ENCODE results near the gene DSE. TPM values are rescaled to one million over a fixed set of nuclear protein-coding genes. Genes with fewer than 3 reads are reported as not detected.

The DSE gene
- total RNA-seq, 4 donors from 2014 or later, result 22.2 to 32.8 (median 30.5) TPM

DNA sequence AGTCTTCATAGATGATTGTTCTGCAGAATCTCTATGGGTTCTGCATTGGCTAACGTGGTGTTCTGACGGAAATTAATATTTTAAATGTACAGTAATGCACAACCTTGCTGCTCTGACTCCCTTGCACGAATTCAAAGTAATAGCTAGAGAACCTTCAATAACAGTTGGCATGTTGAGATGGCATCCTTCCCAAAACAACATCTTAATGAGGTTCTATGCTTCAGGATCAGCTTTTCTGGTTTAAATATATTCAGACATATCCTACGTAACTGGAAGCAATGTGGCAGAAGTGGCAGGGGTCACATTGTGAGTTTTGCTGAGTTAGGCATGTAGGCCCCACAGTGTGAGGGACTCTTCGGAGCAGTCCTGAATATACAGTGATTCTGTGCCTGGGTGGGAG lies 25.7 kb downstream of the DSE start:
- WGBS, 2 donors, result 87 to 89% methylated on average over 5 of the region's 5 CpGs
- H3K9me3 ChIP-seq, result no peaks in the 10 kb centered on the region
- H3K27ac ChIP-seq, result no peak overlapping the region
- H3K27me3 ChIP-seq, result no peaks in the 10 kb centered on the region
- DNase-seq, result no peak
- no peak overlapping the region for H3K4me3 ChIP-seq (replicated peaks in 1 of 3)
- H3K36me3 ChIP-seq, result no peaks in the 10 kb centered on the region
- no peak for TF ChIP-seq POLR2A (IDR thresholded peaks at IDR 0.05)
- TF ChIP-seq, protein P1, sequence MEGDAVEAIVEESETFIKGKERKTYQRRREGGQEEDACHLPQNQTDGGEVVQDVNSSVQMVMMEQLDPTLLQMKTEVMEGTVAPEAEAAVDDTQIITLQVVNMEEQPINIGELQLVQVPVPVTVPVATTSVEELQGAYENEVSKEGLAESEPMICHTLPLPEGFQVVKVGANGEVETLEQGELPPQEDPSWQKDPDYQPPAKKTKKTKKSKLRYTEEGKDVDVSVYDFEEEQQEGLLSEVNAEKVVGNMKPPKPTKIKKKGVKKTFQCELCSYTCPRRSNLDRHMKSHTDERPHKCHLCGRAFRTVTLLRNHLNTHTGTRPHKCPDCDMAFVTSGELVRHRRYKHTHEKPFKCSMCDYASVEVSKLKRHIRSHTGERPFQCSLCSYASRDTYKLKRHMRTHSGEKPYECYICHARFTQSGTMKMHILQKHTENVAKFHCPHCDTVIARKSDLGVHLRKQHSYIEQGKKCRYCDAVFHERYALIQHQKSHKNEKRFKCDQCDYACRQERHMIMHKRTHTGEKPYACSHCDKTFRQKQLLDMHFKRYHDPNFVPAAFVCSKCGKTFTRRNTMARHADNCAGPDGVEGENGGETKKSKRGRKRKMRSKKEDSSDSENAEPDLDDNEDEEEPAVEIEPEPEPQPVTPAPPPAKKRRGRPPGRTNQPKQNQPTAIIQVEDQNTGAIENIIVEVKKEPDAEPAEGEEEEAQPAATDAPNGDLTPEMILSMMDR (IDR thresholded peaks at IDR 0.05), result no peak
- intact Hi-C loops (cut with DNase I), result no loop called here
- H3K4me1 ChIP-seq, result no peaks in the 10 kb centered on the region

DNA sequence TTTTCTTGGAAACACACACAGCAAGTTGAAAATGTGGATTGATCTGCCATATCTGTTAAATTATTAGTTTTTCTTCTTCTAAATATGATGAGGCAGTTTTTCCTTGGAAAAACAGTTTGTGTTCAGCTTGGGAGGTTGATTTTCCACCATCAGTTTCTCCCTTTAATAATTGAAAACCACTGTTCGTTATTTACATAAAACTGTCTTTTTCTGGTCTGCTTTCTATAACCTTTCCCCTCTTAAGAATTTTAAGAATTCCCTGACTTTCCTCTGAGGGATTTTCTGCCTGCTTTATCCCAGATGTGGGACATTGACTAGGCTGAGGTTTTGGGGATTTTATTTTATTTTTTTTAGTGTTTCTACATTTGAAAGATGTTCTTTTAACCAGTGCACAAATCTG lies 27.2 kb downstream of the DSE start:
- Histone ChIP-seq H3K4me3 (replicated peaks in 1 of 3) (no peak overlapping the region), H3K27me3 (no peaks in the 10 kb centered on the region), H3K9me3 (no peaks in the 10 kb centered on the region), H3K4me1 (no peaks in the 10 kb centered on the region), H3K27ac (no peak overlapping the region), H3K36me3 (no peaks in the 10 kb centered on the region)
- intact Hi-C loops (cut with DNase I), result no loop called here
- WGBS, 2 donors, result 68 to 70% methylated on average over 1 of the region's 1 CpG
- TF ChIP-seq POLR2A (IDR thresholded peaks at IDR 0.05), result no peak
- TF ChIP-seq, protein P1 (IDR thresholded peaks at IDR 0.05), result no peak
- DNase-seq, result no peak

DNA sequence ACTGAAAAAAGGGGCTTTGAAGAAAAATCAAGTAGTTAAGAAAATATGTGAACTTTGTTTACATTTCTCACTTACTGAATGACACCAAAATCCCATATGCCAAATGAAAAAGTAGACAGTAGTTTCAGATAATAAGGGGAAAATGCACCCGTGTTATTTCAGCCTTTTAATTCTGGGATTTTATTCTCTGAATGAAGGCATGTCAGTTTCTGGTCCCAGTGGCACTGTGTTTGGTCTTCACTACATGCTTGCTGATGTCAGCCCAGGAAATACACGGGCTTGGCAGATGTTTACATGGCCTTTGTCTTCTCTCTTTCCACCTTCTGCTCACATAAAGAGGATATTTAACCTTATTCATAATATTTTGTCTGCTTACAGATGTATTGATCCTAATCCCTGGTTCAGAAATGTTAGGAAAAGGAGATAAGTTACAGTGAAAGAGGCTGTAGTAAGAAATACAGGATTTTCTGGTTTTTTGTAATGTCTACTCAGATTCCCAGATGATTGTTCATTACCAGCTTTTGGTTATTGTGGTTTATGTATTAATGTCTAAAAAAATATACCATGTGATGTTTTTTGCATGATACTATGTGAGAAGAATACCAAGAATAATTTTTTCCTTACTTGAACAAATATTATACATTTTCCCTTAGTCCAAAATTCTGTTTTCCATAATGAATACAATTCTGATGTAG lies 27.7 kb downstream of the DSE start:
- TF ChIP-seq, protein P1 (IDR thresholded peaks at IDR 0.05), result no peak
- TF ChIP-seq POLR2A (IDR thresholded peaks at IDR 0.05), result no peak
- intact Hi-C loops (cut with DNase I), result no loop called here
- no peak overlapping the region for H3K4me3 ChIP-seq (replicated peaks in 1 of 3)
- no peak for DNase-seq
- H3K9me3 ChIP-seq, result no peaks in the 10 kb centered on the region
- H3K27ac ChIP-seq, result no peak overlapping the region
- H3K36me3 ChIP-seq, result no peaks in the 10 kb centered on the region
- H3K27me3 ChIP-seq, result no peaks in the 10 kb centered on the region
- 60 to 63% methylated on average over 2 of the region's 2 CpGs for WGBS, 2 donors
- no peaks in the 10 kb centered on the region for H3K4me1 ChIP-seq

DNA sequence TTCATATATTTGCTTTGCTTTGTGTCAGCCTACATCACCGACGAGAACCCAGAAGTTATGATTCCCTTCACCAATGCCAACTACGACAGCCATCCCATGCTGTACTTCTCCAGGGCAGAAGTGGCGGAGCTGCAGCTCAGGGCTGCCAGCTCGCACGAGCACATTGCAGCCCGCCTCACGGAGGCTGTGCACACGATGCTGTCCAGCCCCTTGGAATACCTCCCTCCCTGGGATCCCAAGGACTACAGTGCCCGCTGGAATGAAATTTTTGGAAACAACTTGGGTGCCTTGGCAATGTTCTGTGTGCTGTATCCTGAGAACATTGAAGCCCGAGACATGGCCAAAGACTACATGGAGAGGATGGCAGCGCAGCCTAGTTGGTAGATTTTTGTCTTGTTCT lies 28.5 kb downstream of the DSE start:
- WGBS, 2 donors, result 96% methylated on average over 12 of the region's 12 CpGs
- Histone ChIP-seq H3K36me3 (no peaks in the 10 kb centered on the region), H3K4me3 (replicated peaks in 1 of 3) (no peak overlapping the region), H3K4me1 (no peaks in the 10 kb centered on the region), H3K27me3 (no peaks in the 10 kb centered on the region), H3K9me3 (no peaks in the 10 kb centered on the region), H3K27ac (no peak overlapping the region)
- no peak for TF ChIP-seq POLR2A (IDR thresholded peaks at IDR 0.05)
- TF ChIP-seq, protein P1 (IDR thresholded peaks at IDR 0.05), result no peak
- intact Hi-C loops (cut with DNase I), result no loop called here
- DNase-seq, result no peak

DNA sequence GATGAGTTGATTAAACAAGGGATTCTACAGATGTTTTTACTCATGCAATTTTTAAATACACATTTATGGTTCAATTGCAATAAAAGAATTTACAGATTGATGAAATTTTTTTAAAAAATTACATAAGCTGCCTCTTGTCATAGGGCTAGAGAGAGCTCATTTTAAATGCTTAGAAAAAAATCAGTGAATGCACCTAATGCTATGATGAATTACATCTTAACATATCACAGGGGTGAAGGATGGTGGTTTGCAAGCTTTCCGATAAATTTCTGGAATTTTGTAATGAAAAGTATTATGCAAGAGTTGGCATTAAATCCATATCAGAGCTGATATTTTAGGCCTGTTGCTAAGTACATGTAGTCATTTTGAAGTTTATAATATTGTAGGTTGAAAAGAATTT lies 29.6 kb downstream of the DSE start:
- no peak for DNase-seq
- H3K27me3 ChIP-seq, result no peaks in the 10 kb centered on the region
- TF ChIP-seq, protein P1 (IDR thresholded peaks at IDR 0.05), result no peak
- no peak for TF ChIP-seq POLR2A (IDR thresholded peaks at IDR 0.05)
- WGBS, 2 donors, result 84 to 85% methylated on average over 1 of the region's 1 CpG
- no peaks in the 10 kb centered on the region for H3K36me3 ChIP-seq
- no peak overlapping the region for H3K27ac ChIP-seq
- H3K9me3 ChIP-seq, result no peaks in the 10 kb centered on the region
- intact Hi-C loops (cut with DNase I), result no loop called here
- peaks cover 0 to 2% of the 10 kb centered on the region in 2 donors for H3K4me1 ChIP-seq
- H3K4me3 ChIP-seq (replicated peaks in 1 of 3), result no peak overlapping the region
